ENCODE data around the gene GLYAT. TPM values are rescaled to one million over a fixed set of nuclear protein-coding genes. Genes with fewer than 3 reads are reported as not detected.

Gene GLYAT
- total RNA-seq, 1 donor from 2014 or later = not detected

DNA sequence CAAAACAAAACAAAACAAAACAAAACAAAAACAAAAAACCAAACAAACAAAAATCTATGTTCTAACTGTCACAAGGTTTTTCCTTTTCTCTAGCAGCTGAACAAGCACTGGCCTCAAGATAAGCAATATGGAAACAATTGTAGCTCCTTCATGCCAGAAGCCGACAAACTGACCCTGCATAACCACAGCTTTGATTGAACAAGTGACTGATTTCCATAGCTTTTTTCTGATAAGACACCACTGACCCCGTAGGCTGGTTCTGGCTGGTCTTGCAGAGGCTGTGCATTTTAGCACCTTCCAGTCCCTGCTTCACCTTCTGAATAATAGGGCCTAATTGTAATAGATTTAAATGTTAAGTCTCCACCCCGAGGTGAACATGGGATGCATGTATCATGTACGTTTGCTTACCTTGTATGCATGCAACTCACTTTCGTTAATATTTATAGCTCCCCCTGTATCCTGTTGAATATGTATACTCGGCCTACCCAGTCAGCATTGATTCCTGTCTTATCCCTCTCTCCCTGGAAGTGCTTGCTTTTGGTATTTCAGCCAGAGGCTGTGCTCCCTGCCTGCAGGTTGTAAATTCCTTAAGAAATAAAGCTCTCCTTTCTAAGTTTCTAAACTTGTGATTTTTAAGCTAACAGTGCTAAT lies 59.6 kb downstream of the GLYAT start:
- Mint-ChIP-seq H3K36me3 (ENCODE audit: low read depth) (no peaks in the 10 kb centered on the region), H3K27ac (ENCODE audit: unreplicated experiment) (no peak overlapping the region), H3K4me3 (no peak overlapping the region), H3K4me1 (no peaks in the 10 kb centered on the region), H3K9me3 (no peaks in the 10 kb centered on the region), H3K27me3 (ENCODE audit: low read depth) (peaks cover 4% of the 10 kb centered on the region)
- no peak for TF ChIP-seq CTCF (conservative IDR thresholded peaks at IDR 0.05)
- no peak for DNase-seq (ENCODE audit: low read depth, low spot score)

DNA sequence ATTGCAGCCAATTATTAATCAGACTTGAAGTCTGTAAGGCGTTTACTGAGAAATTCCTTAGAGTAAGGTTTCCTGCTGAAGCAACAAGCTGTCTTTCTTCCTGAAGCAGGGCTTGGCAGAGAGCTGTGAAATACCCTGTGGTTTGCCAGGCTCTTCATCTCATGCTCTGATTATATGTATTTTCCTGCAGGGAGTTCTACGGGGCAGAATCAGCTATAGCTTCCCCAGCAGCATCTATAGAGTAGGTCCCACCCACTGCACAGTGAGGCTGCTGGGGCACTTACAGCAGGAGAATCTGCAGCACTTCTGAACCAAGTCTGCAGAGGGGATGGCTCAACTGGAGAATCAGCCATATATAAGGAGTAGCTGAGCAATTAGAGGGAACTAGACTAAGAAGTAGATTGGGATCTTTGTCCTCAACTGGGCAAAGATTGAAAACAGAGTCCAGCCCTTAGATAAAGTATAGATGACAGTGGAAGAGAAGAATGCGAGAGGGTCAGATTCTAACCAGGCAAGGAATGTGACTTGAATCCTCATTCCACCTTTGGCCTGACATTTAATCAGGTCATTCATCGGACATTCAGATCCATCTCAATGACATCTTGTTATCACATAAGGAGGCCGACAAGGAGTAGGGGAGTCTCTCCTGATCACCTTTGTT lies 71.7 kb downstream of the GLYAT start:
- Mint-ChIP-seq H3K36me3 (ENCODE audit: low read depth) (no peaks in the 10 kb centered on the region), H3K27ac (ENCODE audit: unreplicated experiment) (no peak overlapping the region)

GRCh38 chr11:58659404-58659803 lies 72.3 kb downstream of the GLYAT start:
- no peak for TF ChIP-seq CTCF (conservative IDR thresholded peaks at IDR 0.05)
- Mint-ChIP-seq H3K27me3 (ENCODE audit: low read depth) (peaks cover 17% of the 10 kb centered on the region), H3K36me3 (ENCODE audit: low read depth) (no peaks in the 10 kb centered on the region), H3K27ac (ENCODE audit: unreplicated experiment) (no peak overlapping the region), H3K4me3 (no peak overlapping the region), H3K4me1 (peaks cover under 1% of the 10 kb centered on the region), H3K9me3 (no peaks in the 10 kb centered on the region)
- no peak for DNase-seq (ENCODE audit: low read depth, low spot score)

More for the DNA sequence above, 71.7 kb downstream of the GLYAT start:
- TF ChIP-seq CTCF (conservative IDR thresholded peaks at IDR 0.05) = no peak
- DNase-seq (ENCODE audit: low read depth, low spot score) = no peak
- Mint-ChIP-seq H3K4me3 (no peak overlapping the region), H3K4me1 (no peaks in the 10 kb centered on the region), H3K27me3 (ENCODE audit: low read depth) (peaks cover 19% of the 10 kb centered on the region), H3K9me3 (no peaks in the 10 kb centered on the region)

Other genes with a start within 250 kb of the GLYAT start
- gene OR5B21, start 223.8 kb downstream of the GLYAT start, total RNA-seq = not detected in 2 replicates
- 2.9 and 3.1 TPM in 2 replicates for gene LPXN, start 156.1 kb downstream of the GLYAT start, total RNA-seq
- gene ZFP91, start 152.9 kb downstream of the GLYAT start, total RNA-seq = 48.0 and 51.5 TPM in 2 replicates
- gene CNTF, start 109.3 kb downstream of the GLYAT start, total RNA-seq = 3.7 and 4.4 TPM in 2 replicates
- 2.3 and 2.4 TPM in 2 replicates for gene GLYATL2, start 112.8 kb upstream of the GLYAT start, total RNA-seq
- gene GLYATL1, start 207.5 kb upstream of the GLYAT start, total RNA-seq = 1.9 and 2.7 TPM in 2 replicates

Measured in neural crest cell (in vitro differentiated cells).